ENCODE measurements around the gene MAGEB3. TPM values are rescaled to one million over a fixed set of nuclear protein-coding genes. Genes with fewer than 3 reads are reported as not detected.

MAGEB3 gene
- total and polyA plus RNA-seq, 10 donors, result 0.02 TPM; not detected in 9

DNA sequence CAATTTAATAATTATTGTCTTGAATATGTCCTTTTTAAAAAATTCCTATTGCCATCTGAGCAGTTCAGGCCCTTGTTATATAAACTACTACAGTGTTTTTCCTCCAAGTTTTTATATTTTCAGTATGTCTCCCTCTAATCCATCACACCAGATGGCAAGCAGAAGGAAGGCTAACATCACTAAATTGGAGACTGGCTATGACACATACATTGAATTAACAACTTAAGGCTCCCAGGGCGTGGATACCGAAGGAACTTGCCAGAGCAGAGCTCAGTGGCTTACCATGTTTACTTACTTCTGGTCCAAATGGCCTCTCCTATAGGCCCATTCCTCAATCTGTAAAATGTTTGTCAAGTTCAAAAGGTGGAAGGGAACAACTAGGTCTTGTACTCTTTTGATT lies 29.5 kb downstream of the MAGEB3 start:
- TF ChIP-seq POLR2A (IDR thresholded peaks at IDR 0.05) (no peak), POLR2AphosphoS5 (IDR thresholded peaks at IDR 0.05) (no peak)
- TF ChIP-seq, protein P1, sequence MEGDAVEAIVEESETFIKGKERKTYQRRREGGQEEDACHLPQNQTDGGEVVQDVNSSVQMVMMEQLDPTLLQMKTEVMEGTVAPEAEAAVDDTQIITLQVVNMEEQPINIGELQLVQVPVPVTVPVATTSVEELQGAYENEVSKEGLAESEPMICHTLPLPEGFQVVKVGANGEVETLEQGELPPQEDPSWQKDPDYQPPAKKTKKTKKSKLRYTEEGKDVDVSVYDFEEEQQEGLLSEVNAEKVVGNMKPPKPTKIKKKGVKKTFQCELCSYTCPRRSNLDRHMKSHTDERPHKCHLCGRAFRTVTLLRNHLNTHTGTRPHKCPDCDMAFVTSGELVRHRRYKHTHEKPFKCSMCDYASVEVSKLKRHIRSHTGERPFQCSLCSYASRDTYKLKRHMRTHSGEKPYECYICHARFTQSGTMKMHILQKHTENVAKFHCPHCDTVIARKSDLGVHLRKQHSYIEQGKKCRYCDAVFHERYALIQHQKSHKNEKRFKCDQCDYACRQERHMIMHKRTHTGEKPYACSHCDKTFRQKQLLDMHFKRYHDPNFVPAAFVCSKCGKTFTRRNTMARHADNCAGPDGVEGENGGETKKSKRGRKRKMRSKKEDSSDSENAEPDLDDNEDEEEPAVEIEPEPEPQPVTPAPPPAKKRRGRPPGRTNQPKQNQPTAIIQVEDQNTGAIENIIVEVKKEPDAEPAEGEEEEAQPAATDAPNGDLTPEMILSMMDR (IDR thresholded peaks at IDR 0.05 in 8 of 11, conservative IDR thresholded peaks at IDR 0.05 in 3 of 11), result no peak
- DNase-seq, result no peak
- no peak overlapping the region for H3K27ac ChIP-seq
- H3K27me3 ChIP-seq (replicated peaks in 1 of 7), result no peaks in the 10 kb centered on the region
- no peak overlapping the region for H3K4me3 ChIP-seq
- peaks cover 0 to 9% (median 0%) of the 10 kb centered on the region in 8 donors for H3K9me3 ChIP-seq
- H3K4me1 ChIP-seq, result no peaks in the 10 kb centered on the region
- H3K36me3 ChIP-seq, result no peaks in the 10 kb centered on the region
- intact Hi-C loops (cut with DNase I; ENCODE audit: low total_unique reads), result no loop called here
- WGBS, 5 donors, result 76 to 93% (median 87%) methylated on average over 2 of the region's 2 CpGs

DNA sequence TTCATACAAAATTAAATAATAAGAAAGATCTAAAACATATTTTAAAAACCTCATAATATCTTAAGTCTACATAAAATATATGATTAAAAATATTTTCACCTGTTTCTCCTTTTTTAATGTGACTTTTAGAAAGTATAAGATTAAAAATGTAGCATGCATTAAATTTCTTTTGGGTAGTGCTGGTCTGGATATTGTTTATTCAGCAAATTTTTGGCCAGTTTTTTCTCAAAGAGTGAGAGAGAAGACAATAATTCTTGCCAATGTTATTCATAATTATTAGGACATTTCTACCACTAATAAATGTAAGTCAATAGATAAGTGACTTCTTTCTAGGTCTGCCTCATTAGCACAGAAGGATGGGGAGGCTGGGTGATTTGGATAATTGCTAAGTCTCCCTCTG lies 30.6 kb downstream of the MAGEB3 start:
- H3K36me3 ChIP-seq, result no peaks in the 10 kb centered on the region
- no peak for DNase-seq
- H3K4me3 ChIP-seq, result no peak overlapping the region
- intact Hi-C loops (cut with DNase I; ENCODE audit: low total_unique reads), result no loop called here
- no peaks in the 10 kb centered on the region for H3K4me1 ChIP-seq
- no peaks in the 10 kb centered on the region for H3K9me3 ChIP-seq
- no peaks in the 10 kb centered on the region for H3K27me3 ChIP-seq (replicated peaks in 1 of 7)
- H3K27ac ChIP-seq, result no peak overlapping the region
- TF ChIP-seq, protein P1 (IDR thresholded peaks at IDR 0.05 in 8 of 11, conservative IDR thresholded peaks at IDR 0.05 in 3 of 11), result no peak

DNA sequence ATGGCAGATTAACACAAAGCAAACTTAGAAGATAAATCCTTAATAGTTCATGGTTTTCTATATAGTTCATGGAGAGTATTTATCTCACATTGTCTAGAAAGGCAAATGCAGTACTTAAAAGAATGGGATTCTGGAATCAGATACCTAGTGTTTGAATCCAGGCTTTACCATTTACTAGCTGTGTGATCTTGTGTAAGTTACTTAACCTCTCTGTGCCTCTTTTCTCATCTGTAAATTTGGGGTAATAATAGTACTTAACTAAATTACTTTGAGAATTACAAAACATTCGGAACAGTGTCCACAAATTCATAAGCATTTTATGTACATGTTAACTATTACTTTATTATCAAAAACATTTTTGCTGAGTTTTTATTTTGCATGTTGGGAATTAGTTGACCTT lies 32.3 kb downstream of the MAGEB3 start:
- H3K9me3 ChIP-seq, result no peaks in the 10 kb centered on the region
- H3K27ac ChIP-seq, result no peak overlapping the region
- TF ChIP-seq, protein P1 (IDR thresholded peaks at IDR 0.05 in 8 of 11, conservative IDR thresholded peaks at IDR 0.05 in 3 of 11), result no peak
- no peak for TF ChIP-seq POLR2AphosphoS5 (IDR thresholded peaks at IDR 0.05)
- H3K27me3 ChIP-seq (replicated peaks in 1 of 7), result no peaks in the 10 kb centered on the region
- no peaks in the 10 kb centered on the region for H3K4me1 ChIP-seq
- no peaks in the 10 kb centered on the region for H3K36me3 ChIP-seq
- H3K4me3 ChIP-seq, result no peak overlapping the region
- WGBS, 5 donors, result 62 to 96% (median 78%) methylated on average over 1 of the region's 1 CpG
- intact Hi-C loops (cut with DNase I; ENCODE audit: low total_unique reads), result no loop called here
- no peak for DNase-seq

DNA sequence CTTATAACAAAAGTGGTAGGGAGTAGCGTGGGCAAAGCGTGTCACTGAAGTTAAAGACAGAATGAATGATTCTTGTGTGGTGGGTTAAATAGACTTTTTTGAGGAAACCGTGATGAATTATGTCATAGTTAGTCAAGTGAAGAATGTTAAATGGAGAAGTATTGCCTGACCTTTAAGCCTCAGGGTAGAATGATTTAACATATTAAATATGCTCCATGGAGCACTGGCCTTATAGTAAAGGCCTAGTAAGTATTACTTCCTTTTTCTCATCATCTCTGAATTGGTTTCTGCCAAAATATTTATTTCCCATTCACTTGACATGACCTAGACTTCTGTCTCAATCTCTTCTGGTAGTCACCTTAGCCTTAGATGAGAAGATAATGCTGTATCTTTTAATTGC lies 40.2 kb downstream of the MAGEB3 start:
- no peak overlapping the region for H3K27ac ChIP-seq
- H3K4me1 ChIP-seq, result no peaks in the 10 kb centered on the region
- TF ChIP-seq, protein P1 (IDR thresholded peaks at IDR 0.05 in 8 of 11, conservative IDR thresholded peaks at IDR 0.05 in 3 of 11), result no peak
- no peak for TF ChIP-seq POLR2AphosphoS5 (IDR thresholded peaks at IDR 0.05)
- TF ChIP-seq POLR2A (IDR thresholded peaks at IDR 0.05), result no peak
- no peaks in the 10 kb centered on the region for H3K27me3 ChIP-seq (replicated peaks in 1 of 7)
- 65 to 86% (median 75%) methylated on average over 3 of the region's 3 CpGs for WGBS, 5 donors
- no peaks in the 10 kb centered on the region for H3K36me3 ChIP-seq
- intact Hi-C loops (cut with DNase I; ENCODE audit: low total_unique reads), result no loop called here
- no peaks in the 10 kb centered on the region for H3K9me3 ChIP-seq
- H3K4me3 ChIP-seq, result no peak overlapping the region
- DNase-seq, result no peak
